Hippocampal formation (tissue), 2 donors: ENCODE measurements around the gene EIPR1.

Experiments
- DNase-seq, 2 donors: peaks; one replicate each; lab custom pipeline; 2025; lab: John Stamatoyannopoulos, UW

Gene EIPR1

GRCh38 chr2:3176071-3176868, 201.3 kb downstream of the EIPR1 start:
- DNase-seq: no peak

- DNase-seq: no peak
These were observed 202.1 kb downstream of the EIPR1 start for GRCh38 chr2:3175568-3175955.

- no peak for DNase-seq
These were observed 202.7 kb downstream of the EIPR1 start for GRCh38 chr2:3174626-3175567.

GRCh38 chr2:3173031-3173430, 204.6 kb downstream of the EIPR1 start:
- DNase-seq: no peak

GRCh38 chr2:3172265-3172935, 205.2 kb downstream of the EIPR1 start:
- no peak for DNase-seq

- no peak for DNase-seq
These were observed 205.9 kb downstream of the EIPR1 start for GRCh38 chr2:3171564-3172264.

GRCh38 chr2:3170792-3171455, 206.7 kb downstream of the EIPR1 start:
- DNase-seq: no peak

GRCh38 chr2:3169106-3169870, 208.3 kb downstream of the EIPR1 start:
- DNase-seq: no peak

- no peak for DNase-seq
These were observed 209.3 kb downstream of the EIPR1 start for GRCh38 chr2:3168230-3168891.

GRCh38 chr2:3163401-3163800, 214.2 kb downstream of the EIPR1 start:
- DNase-seq: no peak

GRCh38 chr2:3162442-3163077, 215.1 kb downstream of the EIPR1 start:
- no peak for DNase-seq

GRCh38 chr2:3160751-3161330, 216.8 kb downstream of the EIPR1 start:
- no peak for DNase-seq

GRCh38 chr2:3159782-3160545, 217.7 kb downstream of the EIPR1 start:
- no peak for DNase-seq

GRCh38 chr2:3154700-3155099, 222.9 kb downstream of the EIPR1 start:
- DNase-seq: no peak

- DNase-seq: no peak
These were observed 223.5 kb downstream of the EIPR1 start for GRCh38 chr2:3154146-3154545.

GRCh38 chr2:3151153-3151918, 226.3 kb downstream of the EIPR1 start:
- no peak for DNase-seq

- no peak for DNase-seq
These were observed 228.0 kb downstream of the EIPR1 start for GRCh38 chr2:3149441-3150217.
